CD14-positive monocyte (primary cell): ENCODE measurements around the gene CEBPB. TPM values are rescaled to one million over a fixed set of nuclear protein-coding genes. Genes with fewer than 3 reads are reported as not detected.

ENCODE experiments used
- DNase-seq, 3 donors: peaks; one replicate each; pipeline ENCODE4 v3.0.0-alpha.2; 2011 to 2022
- H2AFZ ChIP-seq: 2 replicates; pipeline ENCODE4 v1.6.0; 2012; ENCODE audit warnings: mild to moderate bottlenecking, low read depth, low read length, inconsistent platforms; ENCODE audit not compliant: insufficient read depth, poor library complexity, severe bottlenecking
- H3K27ac ChIP-seq, 2 donors: 1 replicate in 1 of 2; 2 replicates in 1 of 2; pipeline ENCODE4 v1.5.1; 2012 to 2013; ENCODE audit warnings: low read length in 2 of 2, control low read depth in 1 of 2, inconsistent platforms in 1 of 2, low read depth in 1 of 2, mild to moderate bottlenecking in 1 of 2
- H3K27me3 ChIP-seq, 2 donors: one replicate each; pipeline versions ENCODE4 v1.6.0 to v1.6.1; 2011 to 2013; ENCODE audit warnings: low read length in 2 of 2; ENCODE audit not compliant: control insufficient read depth in 2 of 2, insufficient read depth in 2 of 2
- H3K36me3 ChIP-seq, 2 donors: replicated peaks in 1 of 2; 1 replicate in 1 of 2; 2 replicates in 1 of 2; pipeline versions ENCODE4 v1.5.1 to v1.6.1; 2012 to 2013; ENCODE audit warnings: low read length in 2 of 2, control low read depth in 1 of 2, inconsistent platforms in 1 of 2, mild to moderate bottlenecking in 1 of 2; ENCODE audit not compliant: insufficient read depth in 2 of 2, control insufficient read depth in 1 of 2
- H3K4me1 ChIP-seq, 2 donors: 1 replicate in 1 of 2; 2 replicates in 1 of 2; pipeline versions ENCODE4 v1.5.1 to v1.6.1; 2012 to 2013; ENCODE audit warnings: low read length in 2 of 2, control low read depth in 1 of 2, inconsistent platforms in 1 of 2, mild to moderate bottlenecking in 1 of 2, moderate library complexity in 1 of 2; ENCODE audit not compliant: insufficient read depth in 2 of 2, control insufficient read depth in 1 of 2
- H3K4me2 ChIP-seq: replicated peaks from 2 replicates; pipeline ENCODE3; 2012; ENCODE audit warnings: low read length, moderate library complexity, mild to moderate bottlenecking; ENCODE audit not compliant: poor library complexity, severe bottlenecking; ENCODE audit errors: extremely low read depth
- H3K4me3 ChIP-seq, 3 experiments: fragments of 200-600 bp in 1 of 3; sonication (generic) in 1 of 3; replicated peaks in 1 of 3; 1 replicate in 2 of 3; 2 replicates in 1 of 3; pipeline ENCODE4 v1.5.1; 2011 to 2013; ENCODE audit warnings: low read length in 3 of 3, mild to moderate bottlenecking in 3 of 3, control low read depth in 2 of 3, low read depth in 2 of 3, inconsistent platforms in 1 of 3, moderate library complexity in 1 of 3
- H3K79me2 ChIP-seq: 2 replicates; pipeline ENCODE4 v1.6.0; 2012; ENCODE audit warnings: mild to moderate bottlenecking, control low read depth, inconsistent platforms, low read length, moderate library complexity; ENCODE audit not compliant: insufficient read depth
- H3K9ac ChIP-seq: 2 replicates; pipeline ENCODE4 v1.6.0; 2017; ENCODE audit warnings: low read length, mild to moderate bottlenecking; ENCODE audit not compliant: insufficient read depth, poor library complexity, severe bottlenecking
- H3K9me3 ChIP-seq, 2 donors: replicated peaks in 1 of 2; 1 replicate in 1 of 2; 2 replicates in 1 of 2; pipeline versions ENCODE4 v1.5.1 to v1.6.1; 2012 to 2013; ENCODE audit warnings: low read length in 2 of 2, control low read depth in 1 of 2; ENCODE audit not compliant: control insufficient read depth in 1 of 2, insufficient read depth in 1 of 2
- H4K20me1 ChIP-seq: 2 replicates; pipeline ENCODE4 v1.6.0; 2012; ENCODE audit warnings: mild to moderate bottlenecking, low read length, control low read depth, moderate library complexity; ENCODE audit not compliant: insufficient read depth
- H3K27ac Mint-ChIP-seq, 7 donors: one replicate each; pipeline ENCODE4 v1.8.0; 2020; ENCODE audit warnings: mild to moderate bottlenecking in 7 of 7, mixed read lengths in 7 of 7, moderate library complexity in 6 of 7, inconsistent platforms in 2 of 7
- H3K27me3 Mint-ChIP-seq, 3 donors: one replicate each; pipeline ENCODE4 v1.8.0; 2021 to 2022; ENCODE audit warnings: low read depth in 3 of 3, mild to moderate bottlenecking in 3 of 3, mixed read lengths in 3 of 3, moderate library complexity in 3 of 3, inconsistent platforms in 1 of 3
- H3K36me3 Mint-ChIP-seq, 2 donors: one replicate each; pipeline ENCODE4 v1.8.0; 2020; ENCODE audit warnings: mixed read lengths in 2 of 2, inconsistent platforms in 1 of 2, mild to moderate bottlenecking in 1 of 2
- H3K4me1 Mint-ChIP-seq: one replicate; pipeline ENCODE4 v1.8.0; 2020; ENCODE audit warnings: mild to moderate bottlenecking, mixed read lengths
- H3K4me3 Mint-ChIP-seq, 2 donors: one replicate each; pipeline ENCODE4 v1.8.0; 2020; ENCODE audit warnings: mild to moderate bottlenecking in 2 of 2, mixed read lengths in 2 of 2, moderate library complexity in 1 of 2
- H3K9me3 Mint-ChIP-seq, 7 donors: one replicate each; pipeline ENCODE4 v1.8.0; 2020 to 2022; ENCODE audit warnings: mixed read lengths in 7 of 7, mild to moderate bottlenecking in 6 of 7, moderate library complexity in 6 of 7, inconsistent platforms in 2 of 7
- WGBS: methylation state at CpG from one replicate; pipeline ENCODE4 v1.1.5; 2013; ENCODE audit warnings: missing lambda C conversion rate; ENCODE audit not compliant: insufficient coverage; 5-methylcytosine and 5-hydroxymethylcytosine counted together
- intact Hi-C, 2 donors: fragments of 100-400 bp; cut with micrococcal nuclease; formaldehyde crosslinking; loops; one replicate each; pipeline versions ENCODE4 v1.15.0 to v1.15.1; 2023
- polyA plus RNA-seq, 3 donors: library from polyadenylated mRNA; depleted of rRNA in 1 of 3; unstranded in 2 of 3; stranded (reverse) in 1 of 3; fragments of 300-500 nt in 2 of 3; fragments of >200 nt in 1 of 3; fragmentation: Illumina TruSeq in 2 of 3; gene quantifications; 1 replicate in 2 of 3; 2 replicates in 1 of 3; pipeline ENCODE4 v1.2.3, GENCODE V29; 2012 to 2021
- TF ChIP-seq, protein P1 (sequence below): fragments of 200-600 bp; IDR thresholded peaks from one replicate; pipeline ENCODE4 v1.8.0; 2022; ENCODE audit warnings: antibody characterized with exemption, mild to moderate bottlenecking

Gene CEBPB
- polyA plus RNA-seq, 3 donors, result 52.4 to 445 (median 80.8) TPM

DNA sequence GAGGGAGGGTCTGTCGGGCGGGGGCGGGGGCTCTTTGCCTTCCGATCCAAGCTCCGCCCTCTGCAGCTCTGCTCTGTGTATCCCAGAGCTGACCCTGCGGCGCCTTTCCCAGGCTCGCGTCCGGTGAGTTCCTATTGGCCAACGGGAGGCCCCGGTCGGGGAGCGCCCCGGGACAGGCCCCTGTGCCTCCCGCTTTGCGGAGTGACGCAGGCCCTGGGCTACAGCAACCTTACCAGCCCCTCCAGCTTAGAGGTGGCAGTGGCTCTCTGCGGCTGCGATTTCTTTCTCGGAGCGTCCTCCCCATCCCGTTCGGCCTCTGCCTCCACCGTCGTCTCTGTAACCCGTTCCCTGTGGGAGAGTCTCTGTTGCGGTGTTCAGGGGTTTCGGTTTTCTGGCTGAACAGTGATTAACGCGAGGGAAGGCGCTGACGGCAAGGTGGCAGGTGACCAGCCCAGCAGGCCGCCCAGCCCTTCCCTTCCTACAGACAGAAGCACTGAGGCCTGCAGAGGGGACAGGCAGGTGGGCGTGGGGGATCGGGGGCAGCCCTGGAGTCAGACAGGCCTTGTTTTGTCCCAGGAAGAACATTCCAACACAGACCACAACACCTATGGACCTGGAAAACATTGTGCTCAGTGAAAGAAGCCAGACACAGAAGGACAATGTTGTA is 18.1 kb upstream of the CEBPB start:
- H3K9me3 Mint-ChIP-seq, result peaks cover 0 to 4% (median 0%) of the 10 kb centered on the region in 7 donors
- no peak overlapping the region for H3K27ac ChIP-seq

GRCh38 chr20:50174456-50174855 is 16.2 kb upstream of the CEBPB start:
- 93% methylated on average over 3 of the region's 5 CpGs for WGBS
- intact Hi-C loops, result loop anchor here (5.0 kb wide), 1 partner anchor 197 kb away; no protein-coding TSS in a partner anchor
- Histone ChIP-seq H4K20me1 (no peaks in the 10 kb centered on the region), H3K79me2 (no peaks in the 10 kb centered on the region), H3K27ac (no peak overlapping the region), H3K27me3 (peaks cover 0 to 10% of the 10 kb centered on the region in 2 donors), H3K9ac (no peak overlapping the region), H3K36me3 (no peaks in the 10 kb centered on the region), H2AFZ (no peak overlapping the region), H3K4me1 (peaks cover 12% of the 10 kb centered on the region in 2 donors), H3K4me3 (no peak overlapping the region), H3K4me2 (no peak overlapping the region), H3K9me3 (no peaks in the 10 kb centered on the region)
- TF ChIP-seq, protein P1, sequence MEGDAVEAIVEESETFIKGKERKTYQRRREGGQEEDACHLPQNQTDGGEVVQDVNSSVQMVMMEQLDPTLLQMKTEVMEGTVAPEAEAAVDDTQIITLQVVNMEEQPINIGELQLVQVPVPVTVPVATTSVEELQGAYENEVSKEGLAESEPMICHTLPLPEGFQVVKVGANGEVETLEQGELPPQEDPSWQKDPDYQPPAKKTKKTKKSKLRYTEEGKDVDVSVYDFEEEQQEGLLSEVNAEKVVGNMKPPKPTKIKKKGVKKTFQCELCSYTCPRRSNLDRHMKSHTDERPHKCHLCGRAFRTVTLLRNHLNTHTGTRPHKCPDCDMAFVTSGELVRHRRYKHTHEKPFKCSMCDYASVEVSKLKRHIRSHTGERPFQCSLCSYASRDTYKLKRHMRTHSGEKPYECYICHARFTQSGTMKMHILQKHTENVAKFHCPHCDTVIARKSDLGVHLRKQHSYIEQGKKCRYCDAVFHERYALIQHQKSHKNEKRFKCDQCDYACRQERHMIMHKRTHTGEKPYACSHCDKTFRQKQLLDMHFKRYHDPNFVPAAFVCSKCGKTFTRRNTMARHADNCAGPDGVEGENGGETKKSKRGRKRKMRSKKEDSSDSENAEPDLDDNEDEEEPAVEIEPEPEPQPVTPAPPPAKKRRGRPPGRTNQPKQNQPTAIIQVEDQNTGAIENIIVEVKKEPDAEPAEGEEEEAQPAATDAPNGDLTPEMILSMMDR, result no peak
- Mint-ChIP-seq H3K9me3 (peaks cover 0 to 4% (median 0%) of the 10 kb centered on the region in 7 donors), H3K27ac (no peak overlapping the region), H3K27me3 (peaks cover 15 to 20% (median 15%) of the 10 kb centered on the region in 3 donors), H3K36me3 (peaks cover 0 to 2% of the 10 kb centered on the region in 2 donors), H3K4me1 (peaks cover 11% of the 10 kb centered on the region), H3K4me3 (no peak overlapping the region)
- no peak for DNase-seq

More for the DNA sequence above, 18.1 kb upstream of the CEBPB start:
- Mint-ChIP-seq H3K4me3 (peak overlapping the region; percentile 79 to 89), H3K27me3 (peaks cover 13 to 20% (median 13%) of the 10 kb centered on the region in 3 donors), H3K36me3 (peaks cover 0 to 2% of the 10 kb centered on the region in 2 donors), H3K27ac (peak overlapping the region in 5 of 7 donors; percentile 2 to 75 (median 66)), H3K4me1 (peaks cover 12% of the 10 kb centered on the region)
- intact Hi-C loops, result loop anchor here (5.0 kb wide), 1 partner anchor 195 kb away; no protein-coding TSS in a partner anchor
- peak overlapping the region; percentile 13 to 72 (median 31) for H3K4me3 ChIP-seq
- H2AFZ ChIP-seq, result peak overlapping the region; percentile 84
- peaks cover 0 to 10% of the 10 kb centered on the region in 2 donors for H3K27me3 ChIP-seq
- H4K20me1 ChIP-seq, result no peaks in the 10 kb centered on the region
- TF ChIP-seq, protein P1, result no peak
- 2% methylated on average over 28 of the region's 36 CpGs for WGBS
- peak overlapping the region; percentile 69 for H3K4me2 ChIP-seq
- no peaks in the 10 kb centered on the region for H3K9me3 ChIP-seq
- no peaks in the 10 kb centered on the region for H3K79me2 ChIP-seq
- peak overlapping the region; percentile 62 for H3K9ac ChIP-seq
- peaks cover 12% of the 10 kb centered on the region in 2 donors for H3K4me1 ChIP-seq
- DNase-seq, result peak; percentile 45 to 69 (median 50)
- no peaks in the 10 kb centered on the region for H3K36me3 ChIP-seq
